NCI-H2171 treated with DMSO at 0.1 percent for 48 hours (cell line): ENCODE measurements around the gene TKFC.

ENCODE experiments used
- DNase-seq: peaks from one replicate; lab custom pipeline; 2025; lab: John Stamatoyannopoulos, UW

TKFC gene

GRCh38 chr11:61315260-61315659, 17.8 kb upstream of the TKFC start:
- DNase-seq: no peak

- DNase-seq: no peak
These were observed 7.2 kb upstream of the TKFC start for GRCh38 chr11:61325649-61326414.

- no peak for DNase-seq
These were observed 5.4 kb upstream of the TKFC start for GRCh38 chr11:61327669-61328071.

GRCh38 chr11:61328351-61328750, 4.7 kb upstream of the TKFC start:
- DNase-seq: no peak

GRCh38 chr11:61329871-61330270, 3.2 kb upstream of the TKFC start:
- DNase-seq: no peak

- no peak for DNase-seq
These were observed 1.4 kb upstream of the TKFC start for GRCh38 chr11:61331651-61332050.

- no peak for DNase-seq
These were observed 689 bp upstream of the TKFC start for GRCh38 chr11:61332281-61332796.

- no peak for DNase-seq
These were observed 764 bp downstream of the TKFC start for GRCh38 chr11:61333550-61334433.

- DNase-seq: no peak
These were observed 1.7 kb downstream of the TKFC start for GRCh38 chr11:61334434-61335354.

GRCh38 chr11:61335355-61335710, 2.3 kb downstream of the TKFC start:
- no peak for DNase-seq

GRCh38 chr11:61336171-61336935, 3.3 kb downstream of the TKFC start:
- peak; percentile 86 for DNase-seq

GRCh38 chr11:61337706-61338470, 4.9 kb downstream of the TKFC start:
- DNase-seq: no peak

GRCh38 chr11:61338783-61339489, 5.9 kb downstream of the TKFC start:
- DNase-seq: no peak

GRCh38 chr11:61339490-61339878, 6.5 kb downstream of the TKFC start:
- DNase-seq: no peak

GRCh38 chr11:61340979-61341378, 8.0 kb downstream of the TKFC start:
- DNase-seq: no peak

GRCh38 chr11:61341706-61342105, 8.7 kb downstream of the TKFC start:
- DNase-seq: no peak

GRCh38 chr11:61342207-61342803, 9.3 kb downstream of the TKFC start:
- DNase-seq: no peak

GRCh38 chr11:61343792-61344745, 11.0 kb downstream of the TKFC start:
- DNase-seq: no peak
